ENCODE data around the gene LAIR2.

LAIR2 gene

DNA sequence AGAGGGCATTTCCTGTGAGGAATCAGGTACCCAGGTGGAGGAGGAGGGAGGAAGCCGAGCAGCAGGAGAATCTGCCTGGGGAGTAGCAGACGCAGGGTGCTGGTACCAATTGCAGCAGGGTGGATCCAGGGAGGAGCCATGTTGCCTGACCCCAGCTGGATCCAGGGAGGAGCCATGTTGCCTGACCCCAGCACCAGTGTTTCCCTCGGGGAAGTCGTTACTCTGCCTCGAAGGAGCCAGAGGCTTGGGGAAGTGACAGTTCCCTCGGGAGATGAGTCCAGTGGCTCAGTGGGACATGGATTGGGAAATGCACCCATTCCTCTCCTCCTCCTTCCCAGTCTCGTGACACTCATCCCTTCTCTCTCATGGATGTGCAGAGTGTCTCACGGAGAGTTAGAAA is 31.5 kb downstream of the LAIR2 start:
- DNase-seq (ENCODE audit: low read depth, low spot score) = no peak

DNA sequence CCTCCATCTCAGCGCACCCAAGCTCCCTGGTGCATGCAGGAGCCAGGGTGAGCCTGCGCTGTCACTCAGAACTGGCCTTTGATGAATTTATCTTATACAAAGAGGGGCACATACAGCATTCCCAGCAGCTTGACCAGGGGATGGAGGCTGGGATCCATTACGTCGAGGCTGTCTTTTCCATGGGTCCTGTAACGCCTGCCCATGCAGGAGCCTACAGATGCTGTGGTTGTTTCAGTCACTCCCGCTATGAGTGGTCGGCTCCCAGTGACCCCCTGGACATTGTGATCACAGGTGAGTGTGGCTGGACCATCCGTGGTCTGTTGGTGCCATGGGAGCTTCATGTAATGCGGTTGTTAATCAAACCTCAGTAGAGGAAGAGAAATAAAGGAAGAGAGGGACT is 33.0 kb downstream of the LAIR2 start:
- no peak for DNase-seq (ENCODE audit: low read depth, low spot score)

- DNase-seq (ENCODE audit: low read depth, low spot score) = no peak
Measured at GRCh38 chr19:54536956-54537355, 34.3 kb downstream of the LAIR2 start.

GRCh38 chr19:54541712-54542111 is 39.1 kb downstream of the LAIR2 start:
- DNase-seq (ENCODE audit: low read depth, low spot score) = no peak

GRCh38 chr19:54548806-54549205 is 46.2 kb downstream of the LAIR2 start:
- no peak for DNase-seq (ENCODE audit: low read depth, low spot score)

GRCh38 chr19:54549224-54549623 is 46.6 kb downstream of the LAIR2 start:
- DNase-seq (ENCODE audit: low read depth, low spot score) = no peak

DNA sequence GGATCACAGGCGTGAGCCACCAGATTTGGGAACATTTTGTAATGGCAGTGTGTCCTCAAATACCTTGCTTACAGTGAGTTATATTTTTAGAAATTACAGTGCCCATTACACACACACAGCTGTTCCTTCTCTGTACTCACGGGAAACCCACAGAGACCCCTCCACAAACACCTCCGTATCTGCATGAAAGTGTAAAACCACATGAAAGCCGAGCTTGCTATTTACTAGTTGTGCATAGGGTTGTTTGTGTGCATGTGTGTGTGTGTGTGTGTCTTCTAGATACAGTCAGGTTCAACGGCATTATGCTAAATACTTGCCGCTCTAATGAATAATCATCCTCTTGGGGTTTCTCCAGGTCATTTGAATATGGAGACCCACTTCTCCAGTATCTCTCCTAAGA is 48.7 kb downstream of the LAIR2 start:
- DNase-seq (ENCODE audit: low read depth, low spot score) = no peak

- DNase-seq (ENCODE audit: low read depth, low spot score) = no peak
Measured at GRCh38 chr19:54551950-54552912, 49.6 kb downstream of the LAIR2 start.

GRCh38 chr19:54552913-54553310 is 50.3 kb downstream of the LAIR2 start:
- no peak for DNase-seq (ENCODE audit: low read depth, low spot score)

- no peak for DNase-seq (ENCODE audit: low read depth, low spot score)
Measured at GRCh38 chr19:54554006-54554405, 51.4 kb downstream of the LAIR2 start.

DNA sequence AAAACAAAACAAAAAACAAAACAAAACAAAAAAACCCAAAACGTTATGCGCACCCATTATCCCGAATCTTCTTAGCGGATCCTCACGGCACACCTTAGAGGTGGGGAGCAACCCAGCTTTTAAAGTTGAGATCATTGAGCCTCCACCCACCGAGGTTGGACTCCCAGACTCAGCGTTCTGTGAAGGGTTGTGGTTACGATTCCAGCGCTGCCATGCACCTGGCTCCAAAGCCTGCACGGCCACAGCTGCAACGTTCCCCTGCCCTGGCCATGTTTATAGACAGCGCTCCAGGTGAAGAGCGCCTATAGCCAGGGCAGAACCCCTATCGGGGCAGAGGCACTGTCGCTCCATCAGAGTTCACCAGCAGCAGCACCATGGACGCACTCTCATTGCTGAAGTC is 52.3 kb downstream of the LAIR2 start:
- no peak for DNase-seq (ENCODE audit: low read depth, low spot score)

DNA sequence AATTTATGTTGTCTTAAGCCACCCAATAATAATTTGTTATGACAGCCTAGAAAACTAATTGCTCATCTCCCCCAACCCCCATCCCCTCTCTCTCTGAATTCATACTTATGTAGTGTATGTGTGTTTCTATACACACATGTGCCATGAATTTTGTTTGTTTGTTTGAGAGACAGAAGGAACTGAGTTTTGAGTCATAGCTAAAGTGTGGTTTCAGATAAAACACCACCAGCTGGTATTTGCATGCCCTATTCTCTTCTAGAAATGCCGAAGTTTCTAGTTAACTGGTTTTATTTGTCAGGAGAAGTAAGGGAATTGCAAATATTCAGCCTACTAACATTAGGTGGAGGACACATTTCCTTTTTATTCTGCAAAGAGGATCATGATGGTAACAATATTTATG is 53.6 kb downstream of the LAIR2 start:
- DNase-seq (ENCODE audit: low read depth, low spot score) = no peak

- DNase-seq (ENCODE audit: low read depth, low spot score) = no peak
Measured at GRCh38 chr19:54558339-54558738, 55.7 kb downstream of the LAIR2 start.

All from brain pericyte (primary cell).